GM23338 (cell line): Measurements from ENCODE around the gene PLEKHA7. TPM values are rescaled to one million over a fixed set of nuclear protein-coding genes. Genes with fewer than 3 reads are reported as not detected.

ENCODE experiments used
- ATAC-seq: fragments of 200-7000 bp; cut with Tn5 transposase; 3 replicates; pipeline ENCODE4 v1.9.1; 2020
- DNase-seq: peaks from one replicate; pipeline ENCODE4 v3.0.0-alpha.2; 2015; ENCODE audit warnings: low spot score
- H2AFZ ChIP-seq: fragments of 200-600 bp; sonication (generic); 2 replicates; pipeline ENCODE4 v1.8.0; 2016; ENCODE audit warnings: antibody characterized with exemption, mild to moderate bottlenecking, moderate library complexity
- H3F3A ChIP-seq: fragments of 200-600 bp; sonication (generic); replicated peaks from 2 replicates; pipeline ENCODE4 v1.8.0; 2017; ENCODE audit warnings: antibody characterized with exemption, mixed run types, low read depth
- H3K27ac ChIP-seq: fragments of 200-600 bp; sonication (generic); 2 replicates; pipeline ENCODE4 v1.6.1; 2016; ENCODE audit warnings: low read depth
- H3K27me3 ChIP-seq: fragments of 200-600 bp; sonication (generic); 2 replicates; pipeline ENCODE4 v1.8.0; 2016; ENCODE audit warnings: mild to moderate bottlenecking, mixed run types, moderate library complexity; ENCODE audit not compliant: insufficient read depth
- H3K36me3 ChIP-seq: fragments of 200-600 bp; sonication (generic); 2 replicates; pipeline ENCODE4 v1.8.0; 2016; ENCODE audit warnings: mild to moderate bottlenecking; ENCODE audit not compliant: insufficient read depth
- H3K4me1 ChIP-seq: fragments of 200-600 bp; sonication (generic); 2 replicates; pipeline ENCODE4 v1.8.0; 2016; ENCODE audit warnings: mild to moderate bottlenecking, moderate library complexity; ENCODE audit not compliant: insufficient read depth
- H3K4me2 ChIP-seq: fragments of 200-600 bp; sonication (generic); 2 replicates; pipeline ENCODE4 v1.7.1; 2017; ENCODE audit warnings: mixed run types
- H3K4me3 ChIP-seq: fragments of 200-600 bp; sonication (generic); 2 replicates; pipeline ENCODE4 v1.6.1; 2016; ENCODE audit warnings: mixed run types
- H3K79me2 ChIP-seq: fragments of 200-600 bp; sonication (generic); replicated peaks from 2 replicates; pipeline ENCODE4 v1.8.0; 2017; ENCODE audit warnings: mild to moderate bottlenecking; ENCODE audit not compliant: insufficient read depth
- H3K9me2 ChIP-seq: fragments of 200-600 bp; sonication (generic); 2 replicates; pipeline ENCODE4 v1.8.0; 2017; ENCODE audit not compliant: insufficient read depth
- H4K20me1 ChIP-seq: fragments of 200-600 bp; sonication (generic); replicated peaks from 2 replicates; pipeline ENCODE4 v1.8.0; 2017; ENCODE audit warnings: mild to moderate bottlenecking; ENCODE audit not compliant: insufficient read depth
- H3K27ac Mint-ChIP-seq: 2 replicates; pipeline ENCODE4 v1.8.0; 2020; ENCODE audit warnings: inconsistent platforms, mild to moderate bottlenecking, moderate library complexity, mixed read lengths
- H3K27me3 Mint-ChIP-seq: 3 replicates; pipeline ENCODE4 v1.8.0; 2022; ENCODE audit warnings: low read depth, mild to moderate bottlenecking, moderate library complexity, mixed read lengths, inconsistent platforms; ENCODE audit not compliant: insufficient read depth, poor library complexity
- H3K36me3 Mint-ChIP-seq: 3 replicates; pipeline ENCODE4 v1.8.0; 2021; ENCODE audit warnings: low read depth, mild to moderate bottlenecking, inconsistent platforms, moderate library complexity, mixed read lengths
- H3K4me1 Mint-ChIP-seq: 3 replicates; pipeline ENCODE4 v1.8.0; 2020; ENCODE audit warnings: mild to moderate bottlenecking, inconsistent platforms, mixed read lengths
- H3K4me3 Mint-ChIP-seq: 3 replicates; pipeline ENCODE4 v1.8.0; 2021; ENCODE audit warnings: moderate library complexity, mild to moderate bottlenecking, inconsistent platforms, mixed read lengths
- H3K9me3 Mint-ChIP-seq: 3 replicates; pipeline ENCODE4 v1.8.0; 2020; ENCODE audit warnings: moderate library complexity, mild to moderate bottlenecking, inconsistent platforms, mixed read lengths
- CREB1 ChIP-seq: fragments of 250-450 bp; sonication (Bioruptor Pico); IDR thresholded peaks from 2 replicates; pipeline ENCODE4 v1.5.0; 2020; ENCODE audit warnings: low read depth, mild to moderate bottlenecking, moderate library complexity
- EZH2 ChIP-seq: fragments of 200-600 bp; sonication (generic); IDR thresholded peaks from one replicate; pipeline ENCODE4 v1.8.0; 2017; ENCODE audit warnings: antibody characterized with exemption, mild to moderate bottlenecking, low read depth; ENCODE audit not compliant: unreplicated experiment
- EZH2phosphoT487 ChIP-seq: fragments of 200-600 bp; sonication (generic); IDR thresholded peaks from one replicate; pipeline ENCODE4 v1.8.1; 2018; ENCODE audit warnings: antibody characterized with exemption; ENCODE audit not compliant: unreplicated experiment
- JUNB ChIP-seq: IDR thresholded peaks from one replicate; pipeline ENCODE4 v1.6.1; 2016; ENCODE audit warnings: antibody characterized with exemption; ENCODE audit not compliant: unreplicated experiment
- NANOG ChIP-seq: IDR thresholded peaks from 2 replicates; pipeline ENCODE4 v1.6.1; 2016; ENCODE audit warnings: antibody characterized with exemption, borderline replicate concordance
- POLR2AphosphoS5 ChIP-seq: IDR thresholded peaks from 2 replicates; pipeline ENCODE4 v1.6.1; 2016; ENCODE audit warnings: antibody characterized with exemption, low read depth
- STAT1 ChIP-seq: IDR thresholded peaks from one replicate; pipeline ENCODE4 v1.6.1; 2016; ENCODE audit warnings: antibody characterized with exemption; ENCODE audit not compliant: unreplicated experiment
- ZNF114 ChIP-seq: fragments of 250-450 bp; sonication (Bioruptor Pico); IDR thresholded peaks from 2 replicates; pipeline ENCODE4 v1.5.0; 2020; ENCODE audit warnings: mild to moderate bottlenecking, moderate library complexity
- ZNF331 ChIP-seq: fragments of 250-450 bp; sonication (Bioruptor Pico); IDR thresholded peaks from 2 replicates; pipeline ENCODE4 v1.5.0; 2020; ENCODE audit warnings: low read depth, mild to moderate bottlenecking, moderate library complexity
- polyA plus RNA-seq: library from polyadenylated mRNA; unstranded; fragments of >200 nt; fragmentation: Nextera tagmentation; extraction: Ambion mirVana; gene quantifications from 2 replicates; pipeline ENCODE4 v1.2.1, GENCODE V29; 2016
- total RNA-seq: library from RNA; depleted of rRNA; stranded (reverse); fragments of >200 nt; shearing (Covaris generic); gene quantifications from 2 replicates; pipeline ENCODE4 v1.2.3, GENCODE V29; 2014
- TF ChIP-seq, protein P1 (sequence below): fragments of 250-450 bp; sonication (Bioruptor Pico); IDR thresholded peaks from 2 replicates; pipeline ENCODE4 v1.5.0; 2020; ENCODE audit warnings: mild to moderate bottlenecking, moderate library complexity
- TF ChIP-seq, protein P2 (sequence below): IDR thresholded peaks from 2 replicates; pipeline ENCODE4 v1.6.1; 2016; ENCODE audit warnings: antibody characterized with exemption
- TF ChIP-seq, protein P3 (sequence below), 2 experiments: fragments of 200-600 bp in 1 of 2; sonication (generic) in 1 of 2; conservative IDR thresholded peaks; 2 replicates each; pipeline versions ENCODE4 v1.5.1 to v1.6.1; 2016 to 2017; ENCODE audit warnings: antibody characterized with exemption in 2 of 2, low read depth in 2 of 2, mild to moderate bottlenecking in 2 of 2, moderate library complexity in 1 of 2
- TF ChIP-seq, protein P4 (sequence below): IDR thresholded peaks from one replicate; pipeline ENCODE4 v1.6.1; 2018; ENCODE audit warnings: antibody characterized with exemption; ENCODE audit not compliant: unreplicated experiment

The PLEKHA7 gene
- total and polyA plus RNA-seq, 2 experiments from 2014 or later, result 9.7 to 15.8 TPM

DNA sequence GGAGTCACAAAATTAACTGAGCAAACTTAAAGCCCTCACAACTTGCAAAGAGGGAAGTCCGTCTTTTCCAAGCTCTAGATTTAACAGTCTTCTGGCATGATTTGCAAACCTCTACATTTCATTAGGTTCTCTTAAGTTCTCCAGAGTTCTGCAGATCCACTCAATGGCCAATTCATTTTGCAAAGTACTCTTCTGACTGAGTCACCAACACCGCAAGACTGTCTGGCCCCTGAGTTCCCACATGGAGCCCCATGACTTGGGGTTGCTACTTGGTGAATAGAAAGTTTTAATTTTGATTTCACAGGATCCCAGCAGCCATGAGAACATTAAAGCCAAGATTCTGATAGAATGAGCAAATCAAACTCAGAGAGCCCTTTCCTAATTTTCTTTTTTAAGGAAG lies 134.5 kb downstream of the PLEKHA7 start:
- H3K36me3 Mint-ChIP-seq, result no peaks in the 10 kb centered on the region
- no peak overlapping the region for H3K27ac Mint-ChIP-seq
- no peaks in the 10 kb centered on the region for H3K27me3 ChIP-seq
- no peak overlapping the region for H3K27ac ChIP-seq
- H2AFZ ChIP-seq, result no peak overlapping the region
- 0 out of 2 replicates have a peak, but pooled peaks cover 6% of the 10 kb centered on the region for H3K9me2 ChIP-seq
- peaks cover 8% of the 10 kb centered on the region for H3K27me3 Mint-ChIP-seq
- H3K36me3 ChIP-seq, result no peaks in the 10 kb centered on the region
- H3K9me3 Mint-ChIP-seq, result no peaks in the 10 kb centered on the region
- peaks cover 18% of the 10 kb centered on the region; the same call in 1 of the 2 replicates for H3K4me1 ChIP-seq
- no peak overlapping the region for H3K4me3 ChIP-seq
- peaks cover 49% of the 10 kb centered on the region for H3K4me1 Mint-ChIP-seq
- no peaks in the 10 kb centered on the region for H3F3A ChIP-seq
- H3K4me3 Mint-ChIP-seq, result no peak overlapping the region
- no peak overlapping the region for H3K4me2 ChIP-seq
- no peak for TF ChIP-seq JUNB
- TF ChIP-seq EZH2phosphoT487, result no peak
- TF ChIP-seq, protein P1, sequence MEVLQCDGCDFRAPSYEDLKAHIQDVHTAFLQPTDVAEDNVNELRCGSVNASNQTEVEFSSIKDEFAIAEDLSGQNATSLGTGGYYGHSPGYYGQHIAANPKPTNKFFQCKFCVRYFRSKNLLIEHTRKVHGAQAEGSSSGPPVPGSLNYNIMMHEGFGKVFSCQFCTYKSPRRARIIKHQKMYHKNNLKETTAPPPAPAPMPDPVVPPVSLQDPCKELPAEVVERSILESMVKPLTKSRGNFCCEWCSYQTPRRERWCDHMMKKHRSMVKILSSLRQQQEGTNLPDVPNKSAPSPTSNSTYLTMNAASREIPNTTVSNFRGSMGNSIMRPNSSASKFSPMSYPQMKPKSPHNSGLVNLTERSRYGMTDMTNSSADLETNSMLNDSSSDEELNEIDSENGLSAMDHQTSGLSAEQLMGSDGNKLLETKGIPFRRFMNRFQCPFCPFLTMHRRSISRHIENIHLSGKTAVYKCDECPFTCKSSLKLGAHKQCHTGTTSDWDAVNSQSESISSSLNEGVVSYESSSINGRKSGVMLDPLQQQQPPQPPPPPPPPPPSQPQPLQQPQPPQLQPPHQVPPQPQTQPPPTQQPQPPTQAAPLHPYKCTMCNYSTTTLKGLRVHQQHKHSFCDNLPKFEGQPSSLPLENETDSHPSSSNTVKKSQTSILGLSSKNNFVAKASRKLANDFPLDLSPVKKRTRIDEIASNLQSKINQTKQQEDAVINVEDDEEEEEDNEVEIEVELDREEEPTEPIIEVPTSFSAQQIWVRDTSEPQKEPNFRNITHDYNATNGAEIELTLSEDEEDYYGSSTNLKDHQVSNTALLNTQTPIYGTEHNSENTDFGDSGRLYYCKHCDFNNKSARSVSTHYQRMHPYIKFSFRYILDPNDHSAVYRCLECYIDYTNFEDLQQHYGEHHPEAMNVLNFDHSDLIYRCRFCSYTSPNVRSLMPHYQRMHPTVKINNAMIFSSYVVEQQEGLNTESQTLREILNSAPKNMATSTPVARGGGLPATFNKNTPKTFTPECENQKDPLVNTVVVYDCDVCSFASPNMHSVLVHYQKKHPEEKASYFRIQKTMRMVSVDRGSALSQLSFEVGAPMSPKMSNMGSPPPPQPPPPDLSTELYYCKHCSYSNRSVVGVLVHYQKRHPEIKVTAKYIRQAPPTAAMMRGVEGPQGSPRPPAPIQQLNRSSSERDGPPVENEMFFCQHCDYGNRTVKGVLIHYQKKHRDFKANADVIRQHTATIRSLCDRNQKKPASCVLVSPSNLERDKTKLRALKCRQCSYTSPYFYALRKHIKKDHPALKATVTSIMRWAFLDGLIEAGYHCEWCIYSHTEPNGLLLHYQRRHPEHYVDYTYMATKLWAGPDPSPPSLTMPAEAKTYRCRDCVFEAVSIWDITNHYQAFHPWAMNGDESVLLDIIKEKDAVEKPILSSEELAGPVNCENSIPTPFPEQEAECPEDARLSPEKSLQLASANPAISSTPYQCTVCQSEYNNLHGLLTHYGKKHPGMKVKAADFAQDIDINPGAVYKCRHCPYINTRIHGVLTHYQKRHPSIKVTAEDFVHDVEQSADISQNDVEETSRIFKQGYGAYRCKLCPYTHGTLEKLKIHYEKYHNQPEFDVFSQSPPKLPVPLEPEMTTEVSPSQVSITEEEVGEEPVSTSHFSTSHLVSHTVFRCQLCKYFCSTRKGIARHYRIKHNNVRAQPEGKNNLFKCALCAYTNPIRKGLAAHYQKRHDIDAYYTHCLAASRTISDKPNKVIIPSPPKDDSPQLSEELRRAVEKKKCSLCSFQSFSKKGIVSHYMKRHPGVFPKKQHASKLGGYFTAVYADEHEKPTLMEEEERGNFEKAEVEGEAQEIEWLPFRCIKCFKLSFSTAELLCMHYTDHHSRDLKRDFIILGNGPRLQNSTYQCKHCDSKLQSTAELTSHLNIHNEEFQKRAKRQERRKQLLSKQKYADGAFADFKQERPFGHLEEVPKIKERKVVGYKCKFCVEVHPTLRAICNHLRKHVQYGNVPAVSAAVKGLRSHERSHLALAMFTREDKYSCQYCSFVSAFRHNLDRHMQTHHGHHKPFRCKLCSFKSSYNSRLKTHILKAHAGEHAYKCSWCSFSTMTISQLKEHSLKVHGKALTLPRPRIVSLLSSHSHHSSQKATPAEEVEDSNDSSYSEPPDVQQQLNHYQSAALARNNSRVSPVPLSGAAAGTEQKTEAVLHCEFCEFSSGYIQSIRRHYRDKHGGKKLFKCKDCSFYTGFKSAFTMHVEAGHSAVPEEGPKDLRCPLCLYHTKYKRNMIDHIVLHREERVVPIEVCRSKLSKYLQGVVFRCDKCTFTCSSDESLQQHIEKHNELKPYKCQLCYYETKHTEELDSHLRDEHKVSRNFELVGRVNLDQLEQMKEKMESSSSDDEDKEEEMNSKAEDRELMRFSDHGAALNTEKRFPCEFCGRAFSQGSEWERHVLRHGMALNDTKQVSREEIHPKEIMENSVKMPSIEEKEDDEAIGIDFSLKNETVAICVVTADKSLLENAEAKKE (CRISPR knock-in tag), result no peak
- TF ChIP-seq EZH2, result no peak
- TF ChIP-seq ZNF331 (CRISPR knock-in tag), result no peak
- TF ChIP-seq STAT1, result no peak
- TF ChIP-seq CREB1, result no peak
- no peak for TF ChIP-seq POLR2AphosphoS5
- TF ChIP-seq, protein P2, sequence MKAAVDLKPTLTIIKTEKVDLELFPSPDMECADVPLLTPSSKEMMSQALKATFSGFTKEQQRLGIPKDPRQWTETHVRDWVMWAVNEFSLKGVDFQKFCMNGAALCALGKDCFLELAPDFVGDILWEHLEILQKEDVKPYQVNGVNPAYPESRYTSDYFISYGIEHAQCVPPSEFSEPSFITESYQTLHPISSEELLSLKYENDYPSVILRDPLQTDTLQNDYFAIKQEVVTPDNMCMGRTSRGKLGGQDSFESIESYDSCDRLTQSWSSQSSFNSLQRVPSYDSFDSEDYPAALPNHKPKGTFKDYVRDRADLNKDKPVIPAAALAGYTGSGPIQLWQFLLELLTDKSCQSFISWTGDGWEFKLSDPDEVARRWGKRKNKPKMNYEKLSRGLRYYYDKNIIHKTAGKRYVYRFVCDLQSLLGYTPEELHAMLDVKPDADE, result no peak
- no peak for TF ChIP-seq NANOG
- TF ChIP-seq, protein P3, sequence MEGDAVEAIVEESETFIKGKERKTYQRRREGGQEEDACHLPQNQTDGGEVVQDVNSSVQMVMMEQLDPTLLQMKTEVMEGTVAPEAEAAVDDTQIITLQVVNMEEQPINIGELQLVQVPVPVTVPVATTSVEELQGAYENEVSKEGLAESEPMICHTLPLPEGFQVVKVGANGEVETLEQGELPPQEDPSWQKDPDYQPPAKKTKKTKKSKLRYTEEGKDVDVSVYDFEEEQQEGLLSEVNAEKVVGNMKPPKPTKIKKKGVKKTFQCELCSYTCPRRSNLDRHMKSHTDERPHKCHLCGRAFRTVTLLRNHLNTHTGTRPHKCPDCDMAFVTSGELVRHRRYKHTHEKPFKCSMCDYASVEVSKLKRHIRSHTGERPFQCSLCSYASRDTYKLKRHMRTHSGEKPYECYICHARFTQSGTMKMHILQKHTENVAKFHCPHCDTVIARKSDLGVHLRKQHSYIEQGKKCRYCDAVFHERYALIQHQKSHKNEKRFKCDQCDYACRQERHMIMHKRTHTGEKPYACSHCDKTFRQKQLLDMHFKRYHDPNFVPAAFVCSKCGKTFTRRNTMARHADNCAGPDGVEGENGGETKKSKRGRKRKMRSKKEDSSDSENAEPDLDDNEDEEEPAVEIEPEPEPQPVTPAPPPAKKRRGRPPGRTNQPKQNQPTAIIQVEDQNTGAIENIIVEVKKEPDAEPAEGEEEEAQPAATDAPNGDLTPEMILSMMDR (conservative IDR thresholded peaks at IDR 0.05; ENCODE audit: low read depth in 2 of 2), result no peak
- TF ChIP-seq, protein P4, sequence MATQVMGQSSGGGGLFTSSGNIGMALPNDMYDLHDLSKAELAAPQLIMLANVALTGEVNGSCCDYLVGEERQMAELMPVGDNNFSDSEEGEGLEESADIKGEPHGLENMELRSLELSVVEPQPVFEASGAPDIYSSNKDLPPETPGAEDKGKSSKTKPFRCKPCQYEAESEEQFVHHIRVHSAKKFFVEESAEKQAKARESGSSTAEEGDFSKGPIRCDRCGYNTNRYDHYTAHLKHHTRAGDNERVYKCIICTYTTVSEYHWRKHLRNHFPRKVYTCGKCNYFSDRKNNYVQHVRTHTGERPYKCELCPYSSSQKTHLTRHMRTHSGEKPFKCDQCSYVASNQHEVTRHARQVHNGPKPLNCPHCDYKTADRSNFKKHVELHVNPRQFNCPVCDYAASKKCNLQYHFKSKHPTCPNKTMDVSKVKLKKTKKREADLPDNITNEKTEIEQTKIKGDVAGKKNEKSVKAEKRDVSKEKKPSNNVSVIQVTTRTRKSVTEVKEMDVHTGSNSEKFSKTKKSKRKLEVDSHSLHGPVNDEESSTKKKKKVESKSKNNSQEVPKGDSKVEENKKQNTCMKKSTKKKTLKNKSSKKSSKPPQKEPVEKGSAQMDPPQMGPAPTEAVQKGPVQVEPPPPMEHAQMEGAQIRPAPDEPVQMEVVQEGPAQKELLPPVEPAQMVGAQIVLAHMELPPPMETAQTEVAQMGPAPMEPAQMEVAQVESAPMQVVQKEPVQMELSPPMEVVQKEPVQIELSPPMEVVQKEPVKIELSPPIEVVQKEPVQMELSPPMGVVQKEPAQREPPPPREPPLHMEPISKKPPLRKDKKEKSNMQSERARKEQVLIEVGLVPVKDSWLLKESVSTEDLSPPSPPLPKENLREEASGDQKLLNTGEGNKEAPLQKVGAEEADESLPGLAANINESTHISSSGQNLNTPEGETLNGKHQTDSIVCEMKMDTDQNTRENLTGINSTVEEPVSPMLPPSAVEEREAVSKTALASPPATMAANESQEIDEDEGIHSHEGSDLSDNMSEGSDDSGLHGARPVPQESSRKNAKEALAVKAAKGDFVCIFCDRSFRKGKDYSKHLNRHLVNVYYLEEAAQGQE, result no peak
- TF ChIP-seq ZNF114 (CRISPR knock-in tag), result no peak
- peaks cover 7% of the 10 kb centered on the region for H4K20me1 ChIP-seq
- no peak for ATAC-seq
- H3K79me2 ChIP-seq, result no peaks in the 10 kb centered on the region; the same call in 1 of the 2 replicates
- no peak for DNase-seq
